SU-DHL-6 (cell line): ENCODE measurements around the gene SLC22A5.
"Not testable (repeated sequence)": the region's sequence is repeated elsewhere in the genome, so short reads cannot be mapped to it uniquely, and the experiment has no call there.

Experiments
- H2AFZ ChIP-seq: fragments of 200-600 bp; sonication (generic); 2 replicates; pipeline ENCODE4 v1.6.1; 2014; ENCODE audit warnings: low read depth, mild to moderate bottlenecking, moderate library complexity, mixed read lengths, antibody characterized with exemption, low read length; ENCODE audit not compliant: severe bottlenecking
- H3F3A ChIP-seq: fragments of 200-600 bp; shearing (Covaris generic); 2 replicates; pipeline ENCODE4 v1.6.0; 2016; ENCODE audit warnings: antibody characterized with exemption, mild to moderate bottlenecking; ENCODE audit not compliant: insufficient read depth
- H3K27ac ChIP-seq: fragments of 200-600 bp; sonication (generic); 2 replicates; pipeline ENCODE4 v1.5.1; 2016; ENCODE audit warnings: low read depth, mild to moderate bottlenecking, low read length, moderate library complexity, mixed read lengths
- H3K27me3 ChIP-seq: fragments of 200-600 bp; sonication (generic), shearing (Covaris generic); 2 replicates; pipeline ENCODE4 v1.6.0; 2014; ENCODE audit warnings: mild to moderate bottlenecking, low read length
- H3K36me3 ChIP-seq: fragments of 200-600 bp; sonication (generic); 2 replicates; pipeline ENCODE4 v1.6.1; 2014; ENCODE audit warnings: mild to moderate bottlenecking, low read length, mixed read lengths
- H3K4me2 ChIP-seq: fragments of 300-600, 200-600 bp; shearing (Covaris generic), sonication (generic); 2 replicates; pipeline ENCODE4 v1.6.0; 2014; ENCODE audit warnings: low read length, low read depth, mild to moderate bottlenecking; ENCODE audit not compliant: poor library complexity, severe bottlenecking
- H3K4me3 ChIP-seq: fragments of 200-600 bp; sonication (generic); 2 replicates; pipeline ENCODE4 v1.5.1; 2014; ENCODE audit warnings: antibody characterized with exemption, low read length, mild to moderate bottlenecking, mixed read lengths; ENCODE audit not compliant: insufficient read depth, poor library complexity, severe bottlenecking
- H3K79me2 ChIP-seq: fragments of 200-600 bp; sonication (generic); 2 replicates; pipeline ENCODE4 v1.6.1; 2014; ENCODE audit warnings: mild to moderate bottlenecking, low read length, moderate library complexity; ENCODE audit not compliant: insufficient read depth
- H3K9ac ChIP-seq: fragments of 200-600 bp; sonication (generic); 2 replicates; pipeline ENCODE4 v1.7.0; 2014; ENCODE audit warnings: mild to moderate bottlenecking, low read length
- H3K9me2 ChIP-seq: fragments of 200-600 bp; sonication (generic); replicated peaks from 2 replicates; pipeline ENCODE4 v1.6.1; 2014; ENCODE audit warnings: low read length; ENCODE audit not compliant: insufficient read depth
- H3K9me3 ChIP-seq: fragments of 200-600 bp; sonication (generic); 2 replicates; pipeline ENCODE4 v1.6.1; 2014; ENCODE audit warnings: low read length, mixed read lengths; ENCODE audit not compliant: insufficient read depth
- H4K20me1 ChIP-seq: fragments of 200-600 bp; sonication (generic); 2 replicates; pipeline ENCODE4 v1.6.1; 2014; ENCODE audit warnings: low read depth, mild to moderate bottlenecking, antibody characterized with exemption, low read length, moderate library complexity, mixed read lengths
- CTCF ChIP-seq: fragments of 200-600 bp; sonication (generic); IDR thresholded peaks from one replicate; pipeline ENCODE4 v1.5.1; 2017; ENCODE audit warnings: antibody characterized with exemption, mild to moderate bottlenecking, low read length, moderate library complexity; ENCODE audit not compliant: insufficient read depth, poor library complexity, severe bottlenecking
- EZH2phosphoT487 ChIP-seq: fragments of 200-600 bp; sonication (generic), shearing (Covaris generic); conservative IDR thresholded peaks from 2 replicates; pipeline ENCODE4 v1.6.1; 2018; ENCODE audit warnings: mild to moderate bottlenecking, antibody characterized with exemption, low read length, moderate library complexity, mixed read lengths

SLC22A5 gene

GRCh38 chr5:132394667-132395259, 25.3 kb downstream of the SLC22A5 start:
- H3F3A ChIP-seq, result no peaks in the 10 kb centered on the region
- no peaks in the 10 kb centered on the region for H3K9me3 ChIP-seq
- no peak overlapping the region for H3K9ac ChIP-seq
- no peaks in the 10 kb centered on the region for H3K36me3 ChIP-seq
- H2AFZ ChIP-seq, result no peak overlapping the region
- H3K4me3 ChIP-seq, result no peak overlapping the region
- no peak for TF ChIP-seq CTCF
- TF ChIP-seq EZH2phosphoT487, result no peak
- H3K79me2 ChIP-seq, result no peaks in the 10 kb centered on the region
- H3K9me2 ChIP-seq, result no peaks in the 10 kb centered on the region
- H3K27ac ChIP-seq, result no peak overlapping the region
- no peaks in the 10 kb centered on the region for H4K20me1 ChIP-seq
- H3K4me2 ChIP-seq, result no peak overlapping the region
- no peaks in the 10 kb centered on the region for H3K27me3 ChIP-seq

DNA sequence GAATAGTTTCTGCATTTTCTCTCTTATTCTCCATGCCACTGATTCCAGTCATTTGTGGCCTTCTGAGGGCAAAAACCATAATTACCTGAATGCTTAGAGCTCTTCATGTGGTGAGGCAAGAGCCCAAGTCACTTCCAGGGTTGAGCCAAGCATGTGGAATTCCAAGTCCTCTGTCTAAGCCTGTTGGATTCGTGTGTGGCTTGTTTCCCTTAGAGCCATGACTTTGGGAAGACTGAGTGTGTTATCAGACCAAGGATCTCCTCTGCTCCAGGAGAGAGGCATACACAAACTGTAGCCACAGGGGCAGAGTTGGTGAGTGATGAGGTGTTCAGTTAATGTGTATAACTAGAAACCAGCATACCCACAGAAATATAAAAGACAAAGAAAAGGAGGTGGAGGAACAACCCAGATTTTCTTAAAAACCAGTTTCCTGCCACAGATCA, 27.1 kb downstream of the SLC22A5 start:
- no peaks in the 10 kb centered on the region for H3K36me3 ChIP-seq
- TF ChIP-seq CTCF (no peak), EZH2phosphoT487 (no peak)
- no peak overlapping the region for H3K27ac ChIP-seq

DNA sequence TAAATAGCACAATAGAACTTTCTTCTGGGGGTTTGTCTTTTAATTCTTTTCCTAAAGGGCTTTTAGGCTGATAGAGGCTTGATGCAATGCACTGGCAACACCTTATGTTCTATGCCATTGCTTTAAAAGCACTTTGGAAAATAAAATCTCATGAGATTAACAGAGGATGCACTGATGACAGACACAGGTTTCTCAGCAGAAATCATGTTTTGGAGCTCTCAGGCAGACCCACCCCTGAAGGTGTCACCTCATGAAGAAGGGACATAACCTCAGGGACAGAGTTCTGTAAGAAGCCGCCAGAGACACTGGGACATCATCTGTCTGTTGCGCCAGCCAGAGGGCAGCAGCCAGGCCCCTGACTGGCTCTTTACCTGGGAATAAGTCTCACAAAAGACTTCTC, 27.7 kb downstream of the SLC22A5 start:
- TF ChIP-seq CTCF (no peak), EZH2phosphoT487 (no peak)
- Histone ChIP-seq H3K79me2 (no peaks in the 10 kb centered on the region), H3K27ac (no peak overlapping the region), H3F3A (no peaks in the 10 kb centered on the region), H3K4me2 (no peak overlapping the region), H3K36me3 (no peaks in the 10 kb centered on the region), H3K27me3 (no peaks in the 10 kb centered on the region), H3K9me2 (no peaks in the 10 kb centered on the region), H3K9me3 (no peaks in the 10 kb centered on the region), H3K9ac (no peak overlapping the region), H4K20me1 (no peaks in the 10 kb centered on the region), H2AFZ (no peak overlapping the region), H3K4me3 (no peak overlapping the region)

More for the DNA sequence above, 27.1 kb downstream of the SLC22A5 start:
- Histone ChIP-seq H3K79me2 (no peaks in the 10 kb centered on the region), H3K27me3 (no peaks in the 10 kb centered on the region), H3K9me3 (no peaks in the 10 kb centered on the region), H3K9ac (no peak overlapping the region), H2AFZ (no peak overlapping the region), H3K4me2 (no peak overlapping the region), H3K9me2 (no peaks in the 10 kb centered on the region), H3K4me3 (no peak overlapping the region), H4K20me1 (no peaks in the 10 kb centered on the region), H3F3A (no peaks in the 10 kb centered on the region)

GRCh38 chr5:132397936-132398675, 28.6 kb downstream of the SLC22A5 start:
- H3K4me2 ChIP-seq, H3K9me3 ChIP-seq, H3F3A ChIP-seq, H3K27ac ChIP-seq, H2AFZ ChIP-seq, H3K4me3 ChIP-seq, H3K36me3 ChIP-seq, H3K27me3 ChIP-seq, H3K79me2 ChIP-seq, H4K20me1 ChIP-seq, H3K9me2 ChIP-seq, H3K9ac ChIP-seq: not testable (repeated sequence)

GRCh38 chr5:132404041-132404440, 34.5 kb downstream of the SLC22A5 start:
- not testable (repeated sequence) for H3K27ac ChIP-seq, H3K4me3 ChIP-seq, H3F3A ChIP-seq, H3K9me3 ChIP-seq, H4K20me1 ChIP-seq, H3K27me3 ChIP-seq, H2AFZ ChIP-seq, H3K9me2 ChIP-seq, H3K79me2 ChIP-seq, H3K9ac ChIP-seq, H3K36me3 ChIP-seq, H3K4me2 ChIP-seq
